ENCODE data around the gene KNTC1.

GRCh38 chr12:122481861-122482260 is 45.2 kb upstream of the KNTC1 start:
- TF ChIP-seq, protein P1, sequence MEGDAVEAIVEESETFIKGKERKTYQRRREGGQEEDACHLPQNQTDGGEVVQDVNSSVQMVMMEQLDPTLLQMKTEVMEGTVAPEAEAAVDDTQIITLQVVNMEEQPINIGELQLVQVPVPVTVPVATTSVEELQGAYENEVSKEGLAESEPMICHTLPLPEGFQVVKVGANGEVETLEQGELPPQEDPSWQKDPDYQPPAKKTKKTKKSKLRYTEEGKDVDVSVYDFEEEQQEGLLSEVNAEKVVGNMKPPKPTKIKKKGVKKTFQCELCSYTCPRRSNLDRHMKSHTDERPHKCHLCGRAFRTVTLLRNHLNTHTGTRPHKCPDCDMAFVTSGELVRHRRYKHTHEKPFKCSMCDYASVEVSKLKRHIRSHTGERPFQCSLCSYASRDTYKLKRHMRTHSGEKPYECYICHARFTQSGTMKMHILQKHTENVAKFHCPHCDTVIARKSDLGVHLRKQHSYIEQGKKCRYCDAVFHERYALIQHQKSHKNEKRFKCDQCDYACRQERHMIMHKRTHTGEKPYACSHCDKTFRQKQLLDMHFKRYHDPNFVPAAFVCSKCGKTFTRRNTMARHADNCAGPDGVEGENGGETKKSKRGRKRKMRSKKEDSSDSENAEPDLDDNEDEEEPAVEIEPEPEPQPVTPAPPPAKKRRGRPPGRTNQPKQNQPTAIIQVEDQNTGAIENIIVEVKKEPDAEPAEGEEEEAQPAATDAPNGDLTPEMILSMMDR (IDR thresholded peaks at IDR 0.05), result no peak
- no peak for TF ChIP-seq EZH2 (IDR thresholded peaks at IDR 0.05)
